H9 (cell line): ENCODE results near the gene ELAPOR1. TPM values are rescaled to one million over a fixed set of nuclear protein-coding genes. Genes with fewer than 3 reads are reported as not detected.

ENCODE experiments used
- DNase-seq: peaks from one replicate; pipeline ENCODE4 v3.0.0-alpha.2; 2017
- H2AFZ ChIP-seq: one replicate; pipeline ENCODE4 v1.6.1; 2013; ENCODE audit warnings: mild to moderate bottlenecking, low read length, control low read depth, moderate library complexity
- H2AK5ac ChIP-seq: 2 replicates; pipeline ENCODE4 v1.6.1; 2013; ENCODE audit warnings: low read length, control low read depth, mixed read lengths; ENCODE audit not compliant: insufficient read length
- H2BK120ac ChIP-seq: one replicate; pipeline ENCODE4 v1.6.1; 2013; ENCODE audit warnings: low read depth, mild to moderate bottlenecking, low read length, control low read depth, inconsistent platforms; ENCODE audit not compliant: poor library complexity, severe bottlenecking
- H2BK12ac ChIP-seq: 2 replicates; pipeline ENCODE4 v1.6.1; 2013; ENCODE audit warnings: low read length, control low read depth, mixed read lengths, low read depth; ENCODE audit not compliant: insufficient read length
- H2BK15ac ChIP-seq: 2 replicates; pipeline ENCODE4 v1.6.1; 2013; ENCODE audit warnings: low read depth, low read length, control low read depth
- H2BK20ac ChIP-seq: one replicate; pipeline ENCODE4 v1.6.1; 2013; ENCODE audit warnings: low read depth, mild to moderate bottlenecking, low read length, control low read depth, inconsistent platforms; ENCODE audit not compliant: poor library complexity, severe bottlenecking
- H2BK5ac ChIP-seq: 2 replicates; pipeline ENCODE4 v1.6.1; 2013; ENCODE audit warnings: low read length, control low read depth, mixed read lengths; ENCODE audit not compliant: insufficient read length
- H3K14ac ChIP-seq: 2 replicates; pipeline ENCODE4 v1.6.1; 2013; ENCODE audit warnings: low read length, control low read depth; ENCODE audit not compliant: insufficient read depth
- H3K18ac ChIP-seq: 2 replicates; pipeline ENCODE4 v1.6.1; 2013; ENCODE audit warnings: low read depth, mild to moderate bottlenecking, mixed read lengths, low read length, control low read depth; ENCODE audit not compliant: insufficient read length
- H3K23ac ChIP-seq: 2 replicates; pipeline ENCODE4 v1.6.1; 2013; ENCODE audit warnings: low read length, control low read depth, mixed read lengths, low read depth; ENCODE audit not compliant: insufficient read length
- H3K23me2 ChIP-seq: 2 replicates; pipeline ENCODE4 v1.6.1; 2013; ENCODE audit warnings: low read depth, mild to moderate bottlenecking, mixed read lengths, low read length, control low read depth; ENCODE audit not compliant: insufficient read length, poor library complexity, severe bottlenecking
- H3K27ac ChIP-seq: 2 replicates; pipeline ENCODE4 v1.5.1; 2013; ENCODE audit warnings: low read length, control low read depth, mixed read lengths, low read depth; ENCODE audit not compliant: insufficient read length
- H3K27me3 ChIP-seq: 2 replicates; pipeline ENCODE4 v1.6.1; 2013; ENCODE audit warnings: low read length, control low read depth, inconsistent platforms; ENCODE audit not compliant: insufficient read depth
- H3K4ac ChIP-seq: 2 replicates; pipeline ENCODE4 v1.6.1; 2013; ENCODE audit warnings: low read depth, mild to moderate bottlenecking, control low read depth, inconsistent platforms, low read length, moderate library complexity
- H3K4me1 ChIP-seq: 2 replicates; pipeline ENCODE4 v1.6.1; 2013; ENCODE audit warnings: low read length, control low read depth, inconsistent platforms; ENCODE audit not compliant: insufficient read depth
- H3K4me2 ChIP-seq: 2 replicates; pipeline ENCODE4 v1.6.1; 2013; ENCODE audit warnings: low read length, control low read depth, mixed read lengths; ENCODE audit not compliant: insufficient read length, insufficient read depth
- H3K56ac ChIP-seq: 2 replicates; pipeline ENCODE4 v1.6.1; 2013; ENCODE audit warnings: low read depth, mild to moderate bottlenecking, mixed read lengths, low read length, control low read depth; ENCODE audit not compliant: insufficient read length
- H3K79me1 ChIP-seq: 2 replicates; pipeline ENCODE4 v1.6.1; 2013; ENCODE audit warnings: low read depth, mild to moderate bottlenecking, moderate library complexity, low read length, control low read depth, inconsistent platforms; ENCODE audit not compliant: insufficient read depth, poor library complexity, severe bottlenecking
- H3K79me2 ChIP-seq: 2 replicates; pipeline ENCODE4 v1.6.1; 2013; ENCODE audit warnings: low read length, control low read depth, inconsistent platforms; ENCODE audit not compliant: insufficient read depth
- H3K9ac ChIP-seq: 2 replicates; pipeline ENCODE4 v1.6.1; 2013; ENCODE audit warnings: low read length, control low read depth, mixed read lengths; ENCODE audit not compliant: insufficient read length; ENCODE audit errors: extremely low read depth
- H3K9me3 ChIP-seq: one replicate; pipeline ENCODE4 v1.6.1; 2013; ENCODE audit warnings: low read depth, low read length, inconsistent platforms; ENCODE audit not compliant: control insufficient read depth
- H3T11ph ChIP-seq: one replicate; pipeline ENCODE4 v1.6.1; 2013; ENCODE audit warnings: mild to moderate bottlenecking, low read length, control low read depth, inconsistent platforms
- H4K20me1 ChIP-seq: one replicate; pipeline ENCODE4 v1.6.1; 2013; ENCODE audit not compliant: control insufficient read depth, insufficient read length, insufficient read depth
- H4K5ac ChIP-seq: 2 replicates; pipeline ENCODE4 v1.6.1; 2013; ENCODE audit warnings: low read depth, mild to moderate bottlenecking, mixed read lengths, low read length, control low read depth; ENCODE audit not compliant: insufficient read length
- H4K8ac ChIP-seq: replicated peaks from 2 replicates; pipeline ENCODE4 v1.6.1; 2013; ENCODE audit warnings: low read length, control low read depth, mixed read lengths, low read depth; ENCODE audit not compliant: insufficient read length
- H4K91ac ChIP-seq: 2 replicates; pipeline ENCODE4 v1.6.1; 2013; ENCODE audit warnings: low read depth, mild to moderate bottlenecking, moderate library complexity, mixed read lengths, low read length, control low read depth; ENCODE audit not compliant: insufficient read length
- H3K27ac Mint-ChIP-seq, 3 experiments: 2 replicates in 2 of 3; 3 replicates in 1 of 3; pipeline ENCODE4 v1.8.0; 2020 to 2021; ENCODE audit warnings: mixed read lengths in 3 of 3, mild to moderate bottlenecking in 1 of 3, moderate library complexity in 1 of 3
- H3K27me3 Mint-ChIP-seq: 2 replicates; pipeline ENCODE4 v1.8.0; 2021; ENCODE audit warnings: low read depth, mild to moderate bottlenecking, moderate library complexity, mixed read lengths
- H3K36me3 Mint-ChIP-seq, 3 experiments: 2 replicates in 2 of 3; 3 replicates in 1 of 3; pipeline ENCODE4 v1.8.0; 2020 to 2021; ENCODE audit warnings: low read depth in 3 of 3, mixed read lengths in 3 of 3; ENCODE audit not compliant: insufficient read depth in 1 of 3
- H3K4me1 Mint-ChIP-seq, 2 experiments: 2 replicates each; pipeline ENCODE4 v1.8.0; 2020; ENCODE audit warnings: mixed read lengths in 2 of 2
- H3K4me3 Mint-ChIP-seq, 2 experiments: 2 replicates in 1 of 2; 3 replicates in 1 of 2; pipeline ENCODE4 v1.8.0; 2020 to 2021; ENCODE audit warnings: mild to moderate bottlenecking in 2 of 2, mixed read lengths in 2 of 2, moderate library complexity in 1 of 2
- H3K9me3 Mint-ChIP-seq, 2 experiments: 2 replicates in 1 of 2; 3 replicates in 1 of 2; pipeline ENCODE4 v1.8.0; 2020; ENCODE audit warnings: mild to moderate bottlenecking in 2 of 2, mixed read lengths in 2 of 2, moderate library complexity in 1 of 2
- WGBS: extraction: QIAGEN DNeasy Blood & Tissue Kit; methylation state at CpG from one replicate; pipeline ENCODE4 v1.1.7; 2013; ENCODE audit warnings: missing lambda C conversion rate, low lambda C conversion rate, mixed read lengths; ENCODE audit not compliant: insufficient read length; ENCODE audit errors: extremely low coverage; 5-methylcytosine and 5-hydroxymethylcytosine counted together
- total RNA-seq: library from RNA; stranded (reverse); gene quantifications from 2 replicates; pipeline ENCODE4 v1.2.1, GENCODE V29; 2021
- TF ChIP-seq, protein P1 (sequence below): fragments of 200-600 bp; sonication (generic); conservative IDR thresholded peaks from 3 replicates; pipeline ENCODE4 v1.8.0; 2021; ENCODE audit warnings: antibody characterized with exemption, mild to moderate bottlenecking

The ELAPOR1 gene
- total RNA-seq, 1 experiment from 2014 or later: 0.55 TPM

DNA sequence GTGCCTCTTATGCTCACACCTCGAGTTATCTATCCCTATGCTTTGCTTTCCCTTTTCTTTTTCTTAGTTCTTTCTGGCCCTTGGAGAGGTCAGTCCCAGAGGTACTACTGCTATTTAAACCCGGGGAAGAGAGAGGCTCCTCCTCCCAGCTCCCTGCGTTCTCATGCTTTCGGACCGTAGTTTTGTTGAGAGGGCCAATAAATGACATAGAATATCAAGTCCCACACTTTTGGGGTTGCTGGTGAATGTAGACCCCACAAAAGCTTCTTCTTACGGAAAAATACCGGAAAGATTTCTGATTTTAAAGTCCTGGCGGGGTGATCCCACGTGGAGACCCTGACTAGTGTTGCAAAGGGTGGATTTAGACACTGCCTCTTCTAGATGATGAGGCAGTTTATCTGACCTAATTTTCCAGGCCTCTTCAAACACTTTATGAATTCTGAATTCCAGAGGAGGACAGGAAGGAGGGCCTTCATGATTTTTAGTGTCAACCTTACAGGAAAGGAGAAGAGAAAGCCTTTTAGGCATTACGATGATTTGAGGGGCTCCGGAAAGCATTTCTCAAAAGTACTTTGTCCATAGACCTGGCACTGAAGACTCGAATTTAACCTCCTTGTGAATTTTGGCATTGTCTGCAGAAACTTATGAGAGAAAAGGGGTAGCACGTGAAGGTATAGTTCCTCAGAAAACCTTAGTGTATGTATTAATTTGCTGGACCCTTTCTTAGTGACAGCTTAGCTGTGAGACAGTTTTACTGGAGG is 22.7 kb upstream of the ELAPOR1 start:
- Mint-ChIP-seq H3K4me1 (peaks cover 20 to 24% of the 10 kb centered on the region in 2 experiments), H3K27me3 (no peaks in the 10 kb centered on the region; the same call in 1 of the 2 replicates), H3K27ac (peak overlapping the region; percentile 94 to 96 (median 95)), H3K36me3 (peaks cover 0 to 17% (median 13%) of the 10 kb centered on the region in 3 experiments; a peak in 5 of 7 replicates), H3K9me3 (no peaks in the 10 kb centered on the region; a peak in 1 of 5 replicates), H3K4me3 (peak overlapping the region; percentile 91 to 92)
- H3T11ph ChIP-seq: no peak overlapping the region
- H3K18ac ChIP-seq: no peak overlapping the region
- DNase-seq: no peak
- TF ChIP-seq, protein P1, sequence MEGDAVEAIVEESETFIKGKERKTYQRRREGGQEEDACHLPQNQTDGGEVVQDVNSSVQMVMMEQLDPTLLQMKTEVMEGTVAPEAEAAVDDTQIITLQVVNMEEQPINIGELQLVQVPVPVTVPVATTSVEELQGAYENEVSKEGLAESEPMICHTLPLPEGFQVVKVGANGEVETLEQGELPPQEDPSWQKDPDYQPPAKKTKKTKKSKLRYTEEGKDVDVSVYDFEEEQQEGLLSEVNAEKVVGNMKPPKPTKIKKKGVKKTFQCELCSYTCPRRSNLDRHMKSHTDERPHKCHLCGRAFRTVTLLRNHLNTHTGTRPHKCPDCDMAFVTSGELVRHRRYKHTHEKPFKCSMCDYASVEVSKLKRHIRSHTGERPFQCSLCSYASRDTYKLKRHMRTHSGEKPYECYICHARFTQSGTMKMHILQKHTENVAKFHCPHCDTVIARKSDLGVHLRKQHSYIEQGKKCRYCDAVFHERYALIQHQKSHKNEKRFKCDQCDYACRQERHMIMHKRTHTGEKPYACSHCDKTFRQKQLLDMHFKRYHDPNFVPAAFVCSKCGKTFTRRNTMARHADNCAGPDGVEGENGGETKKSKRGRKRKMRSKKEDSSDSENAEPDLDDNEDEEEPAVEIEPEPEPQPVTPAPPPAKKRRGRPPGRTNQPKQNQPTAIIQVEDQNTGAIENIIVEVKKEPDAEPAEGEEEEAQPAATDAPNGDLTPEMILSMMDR: no peak
- H3K56ac ChIP-seq: no peak overlapping the region
- H2BK15ac ChIP-seq: no peak overlapping the region
- no peaks in the 10 kb centered on the region for H3K9me3 ChIP-seq
- H3K27ac ChIP-seq: peak overlapping the region; percentile 1
- H2AK5ac ChIP-seq: no peak overlapping the region
- no peak overlapping the region for H4K5ac ChIP-seq
- H3K23me2 ChIP-seq: peaks cover 6% of the 10 kb centered on the region
- H2BK120ac ChIP-seq: no peak overlapping the region
- no peak overlapping the region for H2BK20ac ChIP-seq
- no peak overlapping the region for H2BK12ac ChIP-seq
- H3K79me1 ChIP-seq: no peaks in the 10 kb centered on the region
- peak overlapping the region; percentile 82 for H3K9ac ChIP-seq
- H4K20me1 ChIP-seq: no peaks in the 10 kb centered on the region
- peak overlapping the region; percentile 42 for H3K4me2 ChIP-seq
- H4K91ac ChIP-seq: no peak overlapping the region
- H4K8ac ChIP-seq: no peak overlapping the region
- peak overlapping the region; percentile 84 for H2AFZ ChIP-seq
- no peak overlapping the region for H3K14ac ChIP-seq
- H2BK5ac ChIP-seq: no peak overlapping the region
- no peaks in the 10 kb centered on the region for H3K27me3 ChIP-seq
- H3K23ac ChIP-seq: no peak overlapping the region
- H3K79me2 ChIP-seq: 0 out of 2 replicates have a peak, but pooled peaks cover 2% of the 10 kb centered on the region
- H3K4me1 ChIP-seq: no peaks in the 10 kb centered on the region
- WGBS: no CpG with 5 or more reads among the region's 13 CpGs
- no peak overlapping the region for H3K4ac ChIP-seq
